Body of pancreas (tissue), 4 donors: ENCODE data around the gene ACSL3.

Source experiments
- CTCF ChIP-seq, 7 experiments: fragments of 450-650 bp in 4 of 7; fragments of 200-600 bp in 3 of 7; sonication (generic) in 3 of 7; IDR thresholded peaks; one replicate each; pipeline ENCODE4 v1.5.1; 2016 to 2019; ENCODE audit warnings: antibody characterized with exemption in 7 of 7
- POLR2A ChIP-seq, 3 donors: fragments of 450-650 bp; IDR thresholded peaks; one replicate each; pipeline ENCODE4 v1.6.1; 2016; ENCODE audit warnings: antibody characterized with exemption in 3 of 3, mild to moderate bottlenecking in 2 of 3

- TF ChIP-seq CTCF (IDR thresholded peaks at IDR 0.05) (no peak), POLR2A (IDR thresholded peaks at IDR 0.05) (no peak)
Measured at GRCh38 chr2:222848862-222849261, 12.0 kb upstream of the ACSL3 start.
